NCI-H2107 treated with DMSO at 0.1 percent for 48 hours (cell line): ENCODE data around the gene CRTC1.

Source experiments
- DNase-seq: peaks from one replicate; lab custom pipeline; 2025; ENCODE audit not compliant: unreplicated experiment; lab: John Stamatoyannopoulos, UW

CRTC1 gene

DNA sequence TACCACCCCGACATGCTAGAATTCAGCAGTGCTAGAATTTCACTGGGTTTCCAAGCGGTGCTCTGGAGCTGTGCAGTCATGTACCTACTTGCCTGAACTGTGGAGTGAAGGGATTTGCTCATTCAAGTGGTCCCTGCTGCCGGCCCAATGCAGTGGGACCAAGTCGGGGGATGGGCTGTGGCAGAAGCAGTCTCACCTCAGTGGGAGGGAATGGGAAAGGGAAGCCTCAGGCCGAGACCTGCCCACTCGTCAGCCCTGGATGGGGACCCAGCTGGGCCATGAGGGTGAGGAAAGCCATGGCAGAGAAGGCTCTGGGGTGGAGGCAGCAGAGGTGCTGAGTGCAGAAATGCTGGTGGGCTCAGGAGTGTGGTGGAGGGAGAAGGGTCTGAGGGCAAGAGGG is 31.7 kb upstream of the CRTC1 start:
- DNase-seq, result no peak

DNA sequence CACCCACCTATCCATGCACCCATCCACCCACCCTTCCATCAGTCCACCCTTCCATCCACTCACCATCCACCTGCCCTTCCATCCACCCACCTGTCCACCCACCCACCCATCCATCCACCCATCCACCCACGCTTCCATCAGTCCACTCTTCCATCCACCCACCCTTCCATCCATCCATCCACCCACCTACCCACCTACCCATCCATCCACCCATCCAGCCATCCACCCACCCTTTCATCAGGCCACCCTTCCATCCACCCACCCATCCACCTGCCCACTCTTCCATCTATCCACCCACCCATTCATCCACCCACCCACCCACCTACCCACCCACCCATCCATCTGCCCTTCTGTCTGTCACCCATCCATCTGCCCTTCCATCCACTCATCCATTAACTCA is 29.6 kb upstream of the CRTC1 start:
- DNase-seq, result no peak

DNA sequence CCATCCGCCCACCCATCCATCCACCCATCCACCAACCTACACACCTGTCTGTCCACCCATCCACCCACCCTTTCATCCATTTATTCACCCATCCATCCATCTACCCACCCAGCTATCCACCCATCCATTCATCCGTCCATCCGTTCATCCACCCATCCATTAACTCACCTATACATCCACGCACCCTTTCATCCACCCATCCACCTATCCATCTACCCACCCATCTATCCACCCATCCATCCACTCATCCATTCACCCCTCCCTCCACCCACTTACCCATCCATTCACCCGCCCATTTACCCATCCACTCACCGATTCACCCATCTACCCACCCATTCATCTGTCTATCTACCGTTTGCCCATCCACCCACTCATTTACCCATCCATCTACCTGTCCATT is 29.0 kb upstream of the CRTC1 start:
- DNase-seq, result no peak

DNA sequence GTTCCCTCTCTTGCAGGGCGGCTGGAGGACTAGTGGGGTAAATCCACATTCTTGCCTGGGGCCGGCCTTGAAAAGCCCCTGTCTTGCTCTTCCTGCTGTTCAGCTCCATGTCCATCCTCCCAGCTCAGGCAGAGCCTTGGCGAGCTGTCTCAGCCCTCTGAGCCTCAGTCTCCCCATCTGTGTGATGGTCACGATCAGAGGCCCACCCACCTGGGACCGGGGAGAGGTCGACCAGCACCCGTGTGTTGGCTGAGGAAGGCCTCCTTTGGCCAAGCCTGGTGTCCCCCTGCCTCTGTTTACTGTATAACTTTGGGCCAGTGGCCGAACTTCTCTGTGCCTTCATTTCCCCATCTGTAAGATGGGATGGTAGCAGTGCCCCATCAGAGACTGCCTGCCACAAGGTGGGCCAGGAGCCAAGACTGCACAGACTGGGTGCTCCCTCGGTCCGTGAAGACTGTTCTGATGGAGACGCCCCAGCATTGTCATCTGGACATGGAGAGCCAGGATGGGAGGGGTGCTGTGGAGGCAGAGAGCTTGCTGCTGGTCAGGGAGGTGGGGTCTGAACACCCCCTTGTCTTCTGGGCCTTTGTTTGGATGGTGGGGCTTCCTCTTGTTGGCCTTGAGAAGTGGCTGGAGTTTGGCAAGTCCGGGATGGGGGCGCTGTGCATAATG is 28.2 kb upstream of the CRTC1 start:
- no peak for DNase-seq

DNA sequence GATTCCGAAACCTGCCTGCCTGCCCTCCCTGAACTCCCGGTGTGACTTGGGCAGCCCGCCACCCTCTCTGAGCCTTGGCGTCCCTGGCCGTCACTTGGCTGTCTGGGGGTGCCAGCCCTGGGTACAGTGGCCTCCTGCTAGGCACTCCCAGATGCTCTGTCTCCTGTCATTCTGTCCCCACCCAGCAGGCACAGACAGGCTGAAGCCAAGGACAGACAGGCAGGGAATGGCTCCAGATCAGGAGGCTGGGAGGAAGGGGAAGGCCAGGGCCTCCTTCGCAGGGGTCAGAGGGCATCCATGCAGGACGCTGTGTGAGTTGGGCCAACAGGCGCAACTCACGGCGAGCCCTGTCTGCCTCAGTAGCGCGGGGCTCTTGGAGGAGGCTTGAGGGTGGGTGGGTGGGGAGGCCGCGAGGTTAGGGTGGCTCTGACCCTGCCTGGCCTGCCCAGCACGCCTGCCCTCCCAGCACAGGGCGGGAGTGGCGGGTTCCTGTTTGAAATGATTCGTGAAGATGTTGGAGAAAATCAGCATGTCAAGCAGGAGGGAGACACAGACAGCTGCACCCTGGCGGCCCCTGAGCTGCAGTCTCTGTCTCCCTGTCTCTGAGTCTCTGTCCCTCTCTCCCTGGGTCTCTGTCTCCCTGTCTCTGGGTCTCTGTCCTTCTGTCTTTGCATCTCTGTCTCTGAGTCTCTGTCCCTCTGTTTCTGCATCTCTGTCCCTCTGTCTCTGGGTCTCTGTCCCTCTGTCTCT is 27.0 kb upstream of the CRTC1 start:
- DNase-seq, result no peak

DNA sequence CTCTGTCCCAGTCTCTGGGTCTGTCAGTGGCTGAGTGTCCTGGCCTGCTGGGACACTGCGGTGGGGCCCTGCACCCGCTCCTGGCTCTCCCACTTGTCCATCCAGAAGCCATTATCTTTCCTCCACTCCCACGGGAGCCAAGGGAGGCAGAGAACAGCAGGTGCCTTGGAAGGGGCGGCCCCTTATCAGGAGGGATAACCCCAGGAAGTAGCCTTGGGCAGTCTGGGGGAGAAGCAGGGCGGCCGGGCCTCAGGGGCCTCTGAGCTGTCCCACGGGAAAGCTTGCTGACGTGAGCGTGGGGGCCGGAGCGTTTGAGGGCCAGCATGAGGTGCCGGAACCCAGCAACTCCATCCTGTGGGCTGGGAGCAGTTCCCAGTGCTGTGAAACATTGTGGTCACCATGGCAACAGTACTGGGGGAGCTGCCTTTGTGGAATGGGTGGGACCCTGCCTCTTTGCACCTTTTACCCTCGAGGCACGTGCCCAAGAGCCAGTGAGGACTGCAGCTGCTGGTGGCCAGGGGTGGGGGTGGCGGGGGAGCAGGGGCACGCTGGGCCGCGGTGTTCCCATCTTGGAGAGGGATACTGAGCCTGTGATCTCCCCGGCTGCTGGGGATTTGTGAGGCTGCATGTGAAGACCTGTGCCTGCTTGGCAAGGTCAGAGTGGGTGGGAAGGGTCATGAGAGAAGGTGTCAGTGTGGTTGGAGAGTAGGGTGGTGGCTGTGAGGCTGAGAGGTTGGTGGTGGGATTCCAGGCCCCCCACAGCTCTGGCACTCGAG is 25.7 kb upstream of the CRTC1 start:
- DNase-seq, result no peak

DNA sequence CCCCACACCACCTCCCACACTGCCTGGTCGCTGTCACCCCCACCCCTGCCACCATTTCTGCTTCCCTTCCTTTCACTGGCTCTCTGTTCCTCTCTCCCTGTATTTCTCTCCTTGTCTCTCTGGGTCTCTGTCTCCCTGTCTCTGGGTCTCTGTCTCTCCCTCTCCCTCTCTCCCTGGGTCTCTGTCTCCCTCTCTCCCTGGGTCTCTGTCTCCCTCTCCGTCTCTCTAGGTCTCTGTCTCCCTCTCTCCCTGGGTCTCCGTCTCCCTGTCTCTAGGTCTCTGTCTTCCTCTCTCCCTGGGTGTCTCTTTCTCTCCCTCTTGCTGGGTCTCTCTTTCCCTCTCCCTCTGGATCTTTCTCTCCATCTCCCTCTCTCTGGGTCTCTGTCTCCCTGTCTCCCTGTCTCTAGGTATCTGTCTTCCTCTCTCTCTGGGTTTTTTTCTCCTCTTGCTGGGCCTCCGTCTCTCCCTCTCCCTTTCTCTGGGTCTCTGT is 25.1 kb upstream of the CRTC1 start:
- no peak for DNase-seq

DNA sequence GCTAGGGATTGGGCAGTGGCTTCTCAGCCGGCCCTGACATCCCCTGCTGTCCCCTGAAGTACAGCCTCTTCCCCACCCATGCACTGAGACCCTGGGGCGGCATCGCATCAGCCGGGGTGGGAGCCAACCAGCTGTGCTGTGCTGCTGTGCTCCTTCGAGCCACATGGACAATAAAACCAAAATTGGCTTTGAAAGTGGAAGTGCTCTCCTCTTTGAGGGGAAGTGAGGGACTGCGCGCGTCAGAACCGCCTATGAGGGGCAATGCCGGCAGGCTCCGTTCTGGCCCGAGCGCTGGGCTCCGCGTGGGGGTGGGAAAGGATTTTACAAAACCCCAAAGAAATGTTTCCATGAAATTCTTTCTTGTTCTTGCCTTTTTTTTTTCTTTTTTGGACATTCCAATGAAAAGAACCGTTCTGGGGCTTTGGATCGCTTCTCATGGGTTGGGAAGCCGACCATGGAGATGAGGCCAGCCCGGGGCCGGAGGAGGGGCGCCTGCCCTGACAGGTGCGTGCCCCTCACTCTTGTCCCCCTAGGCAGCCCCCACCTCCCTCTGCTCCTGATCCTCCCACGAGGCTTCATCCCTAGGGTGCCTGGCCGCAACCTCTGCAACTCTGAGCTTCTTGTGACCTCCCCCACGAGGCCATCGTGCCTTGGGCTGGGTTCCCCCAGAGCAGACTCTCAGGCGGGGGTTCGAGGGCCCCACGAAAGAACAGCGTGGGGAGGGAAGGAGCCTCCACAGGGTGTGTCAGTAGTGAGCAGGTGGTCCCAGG is 24.0 kb upstream of the CRTC1 start:
- no peak for DNase-seq

DNA sequence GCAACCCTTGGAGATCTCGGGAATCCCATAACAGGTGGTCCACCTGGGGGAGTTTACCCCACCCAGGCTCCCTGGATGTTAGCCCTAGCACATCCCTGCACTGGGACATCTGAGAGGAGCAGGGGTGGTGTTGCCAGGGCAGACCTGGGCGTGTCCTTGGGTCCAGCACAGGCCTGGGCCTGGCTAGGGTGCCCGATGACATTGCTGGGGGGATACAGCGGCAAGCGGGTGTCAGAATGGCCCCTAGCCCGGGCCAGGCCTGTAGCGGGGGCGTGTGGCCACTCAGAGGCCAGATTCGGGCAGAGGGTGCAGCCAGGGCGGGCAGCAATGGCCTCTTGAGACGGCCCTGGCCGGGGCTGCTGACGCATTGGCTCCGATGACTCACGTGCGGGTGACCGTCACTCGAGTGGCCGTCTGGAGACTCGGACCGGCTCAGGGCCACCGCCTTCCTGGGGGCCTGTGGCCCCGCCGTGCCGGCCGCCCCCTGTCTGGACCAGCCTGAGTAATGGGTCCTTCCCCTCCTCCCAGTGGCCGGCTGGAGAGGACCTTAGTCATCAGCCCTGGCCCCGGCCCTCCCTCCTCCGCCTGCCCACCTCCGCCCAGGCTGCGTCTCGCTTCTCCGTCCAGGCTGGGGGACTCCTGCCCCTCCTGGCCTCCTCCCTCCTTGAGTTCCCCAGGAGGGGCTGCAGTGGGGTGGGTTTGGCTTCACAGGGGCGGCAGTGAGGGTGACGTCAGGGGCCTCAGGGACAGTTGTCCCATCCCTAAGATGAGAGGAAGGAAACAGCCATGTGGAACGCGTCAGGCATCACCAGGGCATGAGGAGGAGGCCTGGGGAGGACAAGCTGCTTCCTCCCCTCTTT is 23.2 kb upstream of the CRTC1 start:
- DNase-seq, result no peak

DNA sequence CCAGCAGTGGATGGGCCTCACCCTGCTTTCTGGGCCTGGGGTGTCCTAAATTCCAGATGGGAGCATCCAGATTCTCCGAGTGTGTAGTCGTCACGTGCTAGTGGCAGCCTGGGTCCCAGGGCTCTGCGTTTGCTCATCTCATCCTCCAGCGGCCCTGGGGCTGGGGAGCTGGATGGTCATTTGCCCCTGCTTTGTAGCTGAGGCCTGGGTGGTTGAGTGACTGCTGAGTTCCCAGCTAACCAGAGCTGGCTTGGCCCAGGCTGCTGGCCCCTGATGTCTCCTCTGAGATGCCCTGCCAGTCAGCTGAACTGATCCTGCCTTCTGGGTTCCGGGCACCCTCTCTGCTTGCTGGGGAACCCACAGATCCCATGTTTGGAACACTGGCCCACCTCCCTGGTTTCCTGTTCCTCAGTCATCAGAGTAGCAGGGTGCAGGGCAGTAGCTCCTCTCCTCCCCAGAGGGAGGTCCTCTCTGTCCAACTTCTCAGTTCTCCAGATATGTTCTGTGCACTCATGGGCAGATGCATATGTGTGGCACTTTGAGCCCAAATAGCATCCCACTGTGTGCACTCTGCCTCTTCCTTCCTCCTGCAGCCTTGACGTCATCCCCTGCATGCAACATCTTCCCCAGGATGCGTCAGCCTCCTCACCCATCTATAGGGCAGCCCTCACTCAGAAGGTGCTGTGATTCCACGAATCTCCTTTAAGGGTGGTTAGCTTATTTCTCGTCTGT is 22.4 kb upstream of the CRTC1 start:
- DNase-seq, result no peak

DNA sequence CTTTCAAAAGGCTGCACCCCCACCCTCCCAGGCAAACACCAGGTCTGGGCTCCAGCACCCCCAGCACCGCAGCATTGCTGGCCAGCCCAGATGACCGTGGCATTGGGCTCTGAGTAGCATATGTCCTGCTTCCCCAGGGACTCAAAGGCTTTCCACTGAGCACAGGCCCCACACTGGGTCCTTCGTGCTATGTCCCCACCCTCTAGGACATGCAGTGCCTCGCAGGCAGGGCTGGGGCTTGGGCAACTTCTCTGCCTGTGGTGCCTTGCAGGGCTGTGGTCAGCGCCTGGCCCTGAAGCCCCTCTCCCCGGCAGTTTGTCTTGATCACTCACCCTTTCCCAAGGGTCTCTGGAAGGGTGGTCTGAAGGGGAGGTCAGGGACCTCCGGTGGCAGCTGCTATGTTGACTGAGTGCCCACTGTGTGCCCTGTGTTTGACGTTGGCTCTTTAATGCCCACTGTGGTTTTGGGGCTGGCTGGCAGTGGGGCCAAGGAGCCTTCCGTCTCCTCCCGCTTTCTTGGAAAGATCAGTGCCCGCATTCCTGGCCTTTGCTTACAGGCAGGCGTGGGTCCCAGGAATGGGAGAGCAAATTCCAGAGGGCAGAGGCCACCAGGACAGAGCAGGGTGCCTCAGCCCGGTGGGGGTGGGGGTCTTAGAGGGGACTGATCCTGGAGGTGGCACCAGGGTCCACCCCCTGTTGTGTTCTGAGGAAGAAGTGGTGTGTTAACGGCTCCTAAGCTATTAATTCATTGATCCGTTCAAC is 20.3 kb upstream of the CRTC1 start:
- DNase-seq, result no peak

DNA sequence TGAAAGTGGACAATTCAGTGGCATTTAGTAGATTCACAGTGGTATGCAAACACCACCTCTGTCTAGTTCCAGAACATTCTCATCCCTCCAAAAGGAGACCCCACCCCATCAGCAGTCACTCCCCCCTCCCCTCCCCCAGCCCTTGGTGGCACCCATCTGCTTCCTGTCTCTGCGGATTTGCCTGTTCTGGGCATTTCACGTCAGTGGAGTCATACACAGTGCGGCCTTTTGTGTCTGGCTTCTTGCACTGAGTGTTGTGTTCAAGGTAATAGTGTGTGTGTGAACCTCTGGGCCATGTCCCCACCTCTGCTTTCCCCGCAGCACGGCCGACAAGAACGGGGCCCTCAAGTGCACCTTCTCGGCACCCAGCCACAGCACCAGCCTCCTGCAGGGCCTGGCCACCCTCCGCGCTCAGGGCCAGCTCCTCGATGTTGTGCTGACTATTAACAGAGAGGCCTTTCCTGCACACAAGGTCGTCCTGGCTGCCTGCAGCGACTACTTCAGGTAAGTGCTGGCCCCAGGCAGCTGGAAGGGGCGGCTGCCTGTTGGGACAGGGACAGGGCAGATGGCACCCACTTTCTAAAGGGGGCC is 19.4 kb upstream of the CRTC1 start:
- no peak for DNase-seq

DNA sequence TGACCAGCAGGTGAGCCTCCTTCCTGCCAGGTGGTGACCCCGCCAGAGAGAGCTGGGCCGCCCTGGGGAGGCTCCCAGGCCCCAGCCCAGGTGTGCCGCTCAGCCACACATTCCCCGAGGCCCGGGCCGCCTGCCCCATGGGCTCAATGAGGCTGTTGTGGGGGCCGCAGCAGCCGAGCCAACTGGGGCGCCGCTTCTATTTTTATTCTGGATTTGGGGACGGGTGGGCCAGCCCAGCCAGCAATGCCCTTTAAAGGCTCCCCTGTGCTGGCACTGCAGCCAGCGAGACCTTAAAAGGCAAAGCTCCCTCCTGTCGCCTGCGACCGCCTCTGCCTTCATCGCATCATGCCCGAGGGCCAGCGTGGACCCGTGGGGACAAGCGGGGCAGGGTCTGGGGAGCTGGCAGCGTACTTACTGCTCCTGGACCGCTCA is 17.7 kb upstream of the CRTC1 start:
- no peak for DNase-seq

DNA sequence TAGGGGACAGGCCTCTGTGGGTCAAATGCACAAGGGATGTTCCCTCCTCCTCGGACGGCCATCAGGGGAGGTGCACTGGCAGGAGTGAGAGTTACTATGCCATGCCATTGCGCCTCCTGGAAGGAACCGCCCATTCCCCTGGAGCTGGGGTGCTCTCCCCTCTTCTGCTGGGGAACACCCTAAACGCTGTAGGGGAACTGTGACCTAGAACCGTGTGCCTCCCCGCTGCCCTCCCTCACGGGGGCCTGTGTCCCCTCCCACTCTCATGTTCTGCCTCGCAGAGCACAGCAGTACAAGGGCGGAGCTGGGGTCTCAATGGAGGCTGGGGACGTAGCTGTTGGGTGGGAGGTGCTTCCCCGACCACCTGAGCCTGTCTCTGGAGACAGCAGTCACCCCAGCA is 17.2 kb upstream of the CRTC1 start:
- DNase-seq, result no peak

DNA sequence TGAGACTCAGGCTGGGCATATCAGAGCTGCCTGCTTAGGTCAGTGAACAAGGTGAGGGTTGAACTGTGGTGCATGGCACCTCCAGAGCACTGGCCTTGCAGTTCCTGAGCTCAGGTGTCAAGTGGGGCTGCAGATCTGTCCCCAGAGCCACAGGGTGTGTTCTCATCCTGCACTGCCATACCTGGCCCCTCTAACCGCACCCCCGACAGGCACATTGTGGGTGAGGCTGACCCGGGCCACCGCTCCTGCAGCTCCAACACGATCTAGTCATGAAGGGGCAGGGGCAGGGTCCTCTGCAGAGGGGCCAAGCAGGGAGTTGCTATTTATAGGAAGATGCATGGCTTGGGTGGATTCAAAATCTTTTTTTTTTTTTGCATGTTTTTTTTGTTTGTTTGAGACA is 16.7 kb upstream of the CRTC1 start:
- no peak for DNase-seq

DNA sequence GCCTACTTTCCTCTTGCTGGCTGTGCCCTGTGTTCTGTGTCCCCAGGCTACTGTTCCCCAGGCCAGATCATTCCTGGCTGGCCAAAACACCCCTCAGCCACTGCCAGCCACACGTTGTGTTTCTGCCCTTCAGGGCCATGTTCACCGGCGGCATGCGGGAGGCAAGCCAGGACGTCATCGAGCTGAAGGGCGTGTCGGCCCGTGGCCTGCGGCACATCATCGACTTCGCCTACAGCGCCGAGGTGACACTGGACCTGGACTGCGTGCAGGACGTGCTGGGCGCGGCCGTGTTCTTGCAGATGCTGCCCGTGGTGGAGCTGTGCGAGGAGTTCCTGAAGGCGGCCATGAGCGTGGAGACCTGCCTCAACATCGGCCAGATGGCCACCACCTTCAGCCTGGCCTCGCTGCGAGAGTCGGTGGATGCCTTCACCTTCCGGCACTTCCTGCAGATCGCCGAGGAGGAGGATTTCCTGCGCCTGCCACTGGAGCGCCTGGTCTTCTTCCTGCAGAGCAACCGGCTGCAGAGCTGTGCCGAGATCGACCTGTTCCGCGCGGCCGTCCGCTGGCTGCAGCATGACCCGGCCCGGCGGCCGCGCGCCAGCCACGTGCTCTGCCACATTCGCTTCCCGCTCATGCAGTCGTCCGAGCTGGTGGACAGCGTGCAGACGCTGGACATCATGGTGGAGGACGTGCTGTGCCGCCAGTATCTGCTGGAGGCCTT is 15.8 kb upstream of the CRTC1 start:
- DNase-seq, result no peak

DNA sequence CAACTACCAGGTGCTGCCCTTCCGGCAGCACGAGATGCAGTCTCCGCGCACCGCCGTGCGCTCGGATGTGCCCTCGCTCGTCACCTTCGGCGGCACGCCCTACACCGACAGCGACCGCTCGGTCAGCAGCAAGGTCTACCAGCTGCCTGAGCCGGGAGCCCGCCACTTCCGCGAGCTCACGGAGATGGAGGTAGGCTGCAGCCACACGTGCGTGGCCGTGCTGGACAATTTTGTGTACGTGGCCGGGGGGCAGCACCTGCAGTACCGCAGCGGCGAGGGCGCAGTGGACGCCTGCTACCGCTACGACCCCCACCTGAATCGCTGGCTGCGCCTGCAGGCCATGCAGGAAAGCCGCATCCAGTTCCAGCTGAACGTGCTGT is 15.2 kb upstream of the CRTC1 start:
- DNase-seq, result no peak
